NCI-H2171 (cell line): ENCODE results near the gene PHLDA1.
"Not testable (repeated sequence)": the region's sequence is repeated elsewhere in the genome, so short reads cannot be mapped to it uniquely, and the experiment has no call there.

ENCODE experiments used
- DNase-seq: peaks from one replicate; lab custom pipeline; 2025; lab: John Stamatoyannopoulos, UW

PHLDA1 gene

DNA sequence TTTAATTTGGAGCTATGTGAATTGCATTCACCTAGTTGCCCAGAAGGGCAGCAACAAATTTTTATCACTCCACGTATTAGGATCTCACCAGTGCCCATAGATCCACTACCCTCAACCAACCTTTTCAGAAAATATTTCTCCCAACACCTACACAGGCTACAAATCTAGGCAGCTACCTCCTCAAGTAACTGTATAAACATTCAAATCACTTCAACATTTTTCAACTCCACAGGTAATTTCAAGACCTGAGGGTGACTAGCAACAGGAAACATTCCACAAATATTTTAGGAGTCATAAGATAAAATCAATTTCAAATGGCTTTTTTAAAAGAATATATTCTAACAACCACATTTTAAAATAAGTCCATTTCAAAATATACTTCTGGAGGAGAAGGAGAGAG lies 12.9 kb downstream of the PHLDA1 start:
- DNase-seq, result no peak

DNA sequence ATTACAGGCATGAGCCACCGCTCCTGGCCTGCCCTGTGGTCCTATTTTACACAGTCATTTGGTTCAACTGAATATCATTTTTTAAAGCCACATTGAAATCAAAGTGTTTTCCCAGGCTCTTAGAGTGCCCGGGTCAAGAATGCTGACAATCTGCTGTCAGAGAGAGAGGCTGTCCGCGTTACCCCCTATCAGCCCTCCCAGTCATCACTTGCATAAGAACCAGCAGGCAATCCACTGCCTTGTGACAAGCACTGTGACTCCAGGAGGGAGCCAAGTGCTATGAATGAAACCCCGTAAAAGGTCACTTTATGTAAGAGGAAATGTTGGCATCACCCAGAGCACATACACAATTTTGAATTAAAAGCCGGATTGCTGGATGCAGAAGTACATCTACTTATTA lies 13.5 kb downstream of the PHLDA1 start:
- no peak for DNase-seq

DNA sequence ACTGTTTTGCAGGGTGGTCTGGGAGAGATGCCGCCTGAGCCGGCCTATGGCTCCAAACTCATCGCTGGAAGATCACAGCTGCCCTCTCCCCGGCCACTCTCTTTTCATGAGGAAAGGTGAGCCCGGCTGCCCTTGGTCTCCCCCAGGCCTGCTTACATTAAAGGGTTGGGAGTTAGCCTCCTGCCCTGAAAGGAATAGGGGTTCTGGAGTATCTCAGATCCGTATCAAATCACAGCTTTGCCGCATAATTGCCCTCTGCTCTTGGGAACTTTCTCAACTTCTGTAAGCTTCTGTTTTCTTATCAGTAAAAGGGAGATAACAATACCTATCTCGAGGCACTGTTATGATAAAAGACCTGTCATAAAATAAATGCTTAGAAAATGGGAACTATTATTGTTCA lies 17.6 kb downstream of the PHLDA1 start:
- DNase-seq, result no peak

DNA sequence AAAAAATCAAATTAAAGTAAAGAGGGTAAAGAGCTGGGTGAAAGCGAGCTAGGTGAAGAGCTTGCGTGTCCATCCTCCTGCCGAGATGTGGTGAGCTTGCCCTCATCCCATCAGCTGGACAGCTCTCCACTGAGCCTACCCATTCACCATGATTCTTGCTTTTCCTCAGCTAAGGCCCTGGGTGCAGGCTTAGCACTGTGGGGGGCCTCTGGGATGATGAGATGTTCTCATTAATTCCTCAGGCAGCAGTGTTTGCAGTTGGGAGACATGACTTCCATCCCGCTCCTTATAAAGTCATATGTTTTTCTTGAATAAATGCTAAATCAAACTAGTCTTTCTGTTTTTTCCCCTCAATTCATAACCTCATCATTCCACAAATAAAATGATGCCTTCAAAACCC lies 18.0 kb downstream of the PHLDA1 start:
- DNase-seq, result no peak

DNA sequence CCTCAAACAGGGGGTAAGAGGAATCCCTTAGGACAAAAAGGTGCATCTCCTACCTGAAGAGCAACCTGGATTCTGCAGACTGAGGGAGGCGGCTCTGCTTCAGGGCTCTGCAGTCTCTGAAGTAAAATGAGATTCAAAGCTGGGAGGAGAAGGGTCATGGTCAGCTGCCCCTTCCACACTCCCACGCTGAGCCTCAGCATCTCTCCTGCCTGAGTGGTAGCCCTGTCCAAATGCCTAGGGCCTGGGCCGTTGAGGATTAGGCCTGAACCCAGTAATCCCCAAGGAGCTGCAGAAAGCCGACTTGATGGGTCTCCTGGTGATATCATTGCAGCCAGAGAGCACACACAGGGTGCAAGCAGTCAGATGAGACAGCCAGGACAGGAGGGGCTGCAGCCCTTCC lies 18.9 kb downstream of the PHLDA1 start:
- no peak for DNase-seq

DNA sequence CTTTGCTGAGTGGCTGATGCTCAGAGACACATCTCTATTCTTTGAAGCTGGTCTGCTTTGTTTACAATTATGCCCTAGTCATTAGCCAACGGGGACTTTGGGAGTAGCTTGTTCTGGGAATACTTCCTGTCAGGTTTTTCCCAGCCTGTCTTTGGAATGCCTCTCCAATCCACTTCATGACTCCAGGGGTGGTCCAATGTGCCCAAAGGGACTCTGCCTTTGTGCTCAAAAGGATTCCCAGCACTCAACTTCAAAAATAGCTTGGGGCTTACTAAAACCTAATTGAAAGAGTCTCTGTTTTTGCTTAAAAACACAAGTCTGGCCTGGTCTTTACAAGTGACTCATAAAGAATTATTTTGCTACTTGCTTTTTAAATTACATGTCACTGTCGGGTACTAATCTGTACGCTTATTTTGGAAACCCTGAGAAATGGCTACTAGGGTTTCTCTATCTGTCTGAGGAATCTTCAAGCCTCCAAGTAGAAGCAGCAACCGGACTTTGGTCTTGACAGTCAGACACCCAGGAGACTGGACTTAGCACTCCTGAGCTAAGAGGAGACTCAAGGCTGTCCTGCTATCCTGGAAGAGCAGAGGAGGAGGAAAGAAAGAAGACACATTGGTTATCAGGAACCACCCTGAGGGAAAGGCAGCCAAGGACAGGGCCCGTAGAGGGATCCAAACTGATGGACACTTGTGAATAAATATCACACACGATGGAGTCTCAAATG lies 20.7 kb downstream of the PHLDA1 start:
- DNase-seq, result no peak

DNA sequence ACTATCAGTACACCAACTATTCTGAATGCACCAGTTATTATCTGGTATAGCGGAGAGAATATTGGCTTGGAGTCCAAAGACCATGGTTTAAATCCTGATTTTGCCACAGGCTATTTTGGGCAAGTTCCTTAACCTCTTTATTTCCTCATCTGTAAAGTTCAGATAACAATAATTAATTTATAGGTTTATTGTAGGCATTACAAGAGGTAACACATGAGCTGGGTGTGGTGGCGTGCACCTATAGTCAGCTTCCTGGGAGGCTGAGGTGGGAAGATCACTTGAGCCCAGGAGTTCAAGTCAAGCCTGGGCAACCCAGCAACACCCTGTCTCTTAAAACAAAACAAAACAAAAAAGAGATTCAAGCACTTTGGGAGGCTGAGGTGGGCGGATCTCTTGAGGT lies 23.1 kb downstream of the PHLDA1 start:
- no peak for DNase-seq

DNA sequence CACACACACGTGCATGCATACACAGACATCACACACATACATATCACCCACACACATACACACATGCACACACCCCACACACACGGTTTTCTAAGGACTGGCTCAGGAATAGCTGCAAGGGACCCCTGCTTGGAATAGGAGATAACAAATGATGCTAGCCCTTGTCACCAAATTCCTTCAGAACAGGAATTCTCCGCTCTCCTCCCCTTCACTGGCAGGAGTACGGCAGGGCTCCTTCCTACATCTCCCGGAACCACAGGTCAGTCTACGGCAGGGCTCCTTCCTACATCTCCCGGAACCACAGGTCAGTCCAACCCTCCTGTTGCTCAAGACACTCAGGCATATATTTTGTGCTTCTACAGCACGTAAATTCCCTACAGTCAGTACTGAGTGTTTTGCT lies 23.9 kb downstream of the PHLDA1 start:
- DNase-seq, result no peak

DNA sequence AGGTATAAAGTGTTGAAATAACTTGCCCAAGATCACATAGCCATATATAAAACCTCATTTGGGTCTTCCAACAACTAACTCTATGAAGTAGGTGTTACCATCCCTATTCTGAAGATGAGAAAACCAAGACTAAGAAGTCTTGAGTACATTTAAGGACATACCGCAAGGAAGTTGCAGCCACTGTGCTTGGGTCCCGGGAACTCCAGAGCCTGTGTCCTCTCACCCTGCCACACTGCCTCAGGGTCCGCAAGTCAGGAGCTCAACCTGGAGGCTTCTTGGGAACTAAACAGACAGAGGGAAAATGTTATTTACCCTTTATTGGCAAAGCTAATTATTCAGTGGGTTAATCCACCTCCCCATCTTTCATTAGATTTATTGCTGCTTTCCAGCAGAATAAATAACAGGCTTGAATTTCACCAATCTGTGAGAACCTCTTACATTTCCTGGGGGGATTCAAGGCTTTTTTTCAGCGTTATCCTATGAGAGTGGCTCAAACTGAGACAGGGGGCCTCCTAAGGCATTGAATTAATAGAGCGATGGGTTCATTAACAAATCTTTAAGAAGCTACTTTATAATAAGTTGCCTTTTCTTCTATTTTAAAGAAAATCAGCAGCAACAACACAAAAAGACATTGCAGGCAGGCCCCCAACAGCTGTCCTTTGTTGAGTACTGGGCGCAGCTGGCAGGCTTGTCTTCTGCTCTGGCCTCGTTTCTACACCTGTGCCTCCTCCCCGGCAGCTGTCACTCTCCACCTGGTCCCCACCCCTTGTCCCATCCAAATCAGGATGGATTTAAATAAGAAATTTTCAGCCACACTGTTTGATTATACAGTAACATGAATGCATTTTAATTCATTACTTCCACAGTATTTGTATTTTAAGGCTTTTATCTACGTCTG lies 25.3 kb downstream of the PHLDA1 start:
- peak; percentile 90 for DNase-seq

DNA sequence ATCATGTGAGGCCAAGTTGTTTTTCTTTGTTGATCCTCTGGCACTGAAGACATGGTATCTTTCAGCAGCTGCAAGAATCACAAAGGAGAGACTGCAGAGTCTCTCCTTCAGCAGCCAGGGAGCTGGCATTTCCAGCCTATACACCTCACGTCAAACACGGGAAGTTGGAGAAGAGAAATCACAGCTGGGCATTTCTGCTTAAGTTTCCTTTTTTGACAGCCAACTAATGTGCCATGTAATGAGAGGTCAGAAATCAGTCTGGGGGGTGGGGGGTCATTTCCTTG lies 28.3 kb downstream of the PHLDA1 start:
- peak; percentile 21 for DNase-seq

DNA sequence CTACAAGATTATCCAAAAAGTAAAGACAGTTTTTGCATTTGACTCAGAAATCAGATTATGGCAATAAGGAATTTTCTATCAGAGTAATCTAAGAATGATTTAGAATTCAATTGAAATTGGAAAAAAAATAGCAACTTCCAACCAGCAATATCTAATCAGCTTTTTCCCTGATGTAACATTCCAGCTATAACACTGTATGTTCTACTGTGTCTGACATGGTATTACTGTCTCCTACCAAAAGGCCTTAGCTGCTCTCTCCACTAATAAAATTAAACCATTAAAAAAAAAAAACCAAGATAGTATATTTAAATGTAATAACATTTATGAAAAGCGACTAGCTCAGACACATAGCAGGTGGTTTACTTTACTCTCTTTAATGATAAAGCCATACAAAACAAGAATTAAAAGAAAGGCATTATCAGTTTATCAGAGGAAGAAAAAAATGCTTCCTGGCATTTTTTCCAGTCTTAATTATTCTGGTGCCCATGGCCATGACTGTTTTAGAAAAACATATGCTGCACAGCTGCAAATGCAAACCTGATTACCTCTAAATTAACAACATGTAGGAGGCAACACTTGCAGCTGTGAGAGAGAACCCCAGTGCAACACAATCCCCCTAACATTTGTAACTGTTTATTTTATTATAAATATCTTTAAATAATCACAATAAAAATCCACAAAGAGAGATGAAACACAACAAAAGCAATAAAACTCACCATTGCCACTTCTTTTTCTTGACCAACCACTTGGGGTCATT lies 28.8 kb downstream of the PHLDA1 start:
- peak; percentile 47 for DNase-seq

DNA sequence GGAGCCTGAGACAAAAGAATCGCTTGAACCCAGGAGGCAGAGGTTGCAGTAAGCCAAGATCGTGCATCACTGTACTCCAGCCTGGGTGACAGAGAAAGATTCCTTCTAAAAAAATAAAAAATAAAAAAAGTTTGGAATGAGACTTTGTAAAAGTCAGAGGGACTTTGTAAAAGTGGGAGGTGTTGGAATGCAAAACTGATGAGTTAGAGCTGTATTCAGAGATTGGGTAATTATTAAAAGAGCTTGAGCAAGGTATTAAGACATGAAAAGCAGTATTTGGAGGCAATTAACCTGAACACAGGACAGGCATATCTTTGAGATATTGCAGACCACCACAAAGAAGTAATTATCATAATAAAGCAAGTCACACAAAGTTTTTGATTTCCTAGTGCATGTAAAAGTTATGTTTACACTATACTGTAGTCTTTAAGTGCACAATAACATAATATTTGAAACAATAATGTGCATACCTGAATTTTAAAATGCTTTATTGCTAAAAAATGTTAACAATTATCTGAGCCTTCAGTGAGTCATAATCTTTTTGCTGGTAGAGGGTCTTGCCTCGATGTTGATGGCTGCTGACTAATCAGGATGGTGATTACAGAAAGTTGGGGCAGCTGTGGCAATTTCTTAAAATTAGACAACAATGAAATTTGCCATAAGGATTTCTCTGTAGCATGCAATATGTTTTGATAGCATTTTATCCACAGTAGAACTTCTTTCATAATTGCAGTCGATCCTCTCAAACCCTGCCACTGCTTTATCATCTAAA lies 33.1 kb downstream of the PHLDA1 start:
- DNase-seq, result no peak

DNA sequence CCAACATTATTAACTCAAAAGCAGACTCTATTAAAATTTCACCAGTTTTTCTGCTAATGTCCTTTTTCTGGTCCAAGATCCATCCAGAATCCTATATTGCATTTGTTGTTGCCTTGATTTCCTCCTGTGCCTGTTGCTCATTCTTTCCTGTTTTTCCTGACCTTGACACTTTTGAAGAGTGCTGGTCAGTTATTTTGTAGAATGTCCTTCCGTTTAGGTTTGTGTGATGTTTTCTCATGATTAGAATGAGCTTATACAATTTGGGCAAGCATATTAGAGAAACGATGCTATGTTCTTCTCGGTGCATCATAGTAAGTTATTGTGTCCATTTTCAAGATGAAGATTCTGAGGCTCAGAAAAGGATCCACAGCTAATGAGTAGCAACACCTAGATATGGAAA lies 33.9 kb downstream of the PHLDA1 start:
- no peak for DNase-seq

DNA sequence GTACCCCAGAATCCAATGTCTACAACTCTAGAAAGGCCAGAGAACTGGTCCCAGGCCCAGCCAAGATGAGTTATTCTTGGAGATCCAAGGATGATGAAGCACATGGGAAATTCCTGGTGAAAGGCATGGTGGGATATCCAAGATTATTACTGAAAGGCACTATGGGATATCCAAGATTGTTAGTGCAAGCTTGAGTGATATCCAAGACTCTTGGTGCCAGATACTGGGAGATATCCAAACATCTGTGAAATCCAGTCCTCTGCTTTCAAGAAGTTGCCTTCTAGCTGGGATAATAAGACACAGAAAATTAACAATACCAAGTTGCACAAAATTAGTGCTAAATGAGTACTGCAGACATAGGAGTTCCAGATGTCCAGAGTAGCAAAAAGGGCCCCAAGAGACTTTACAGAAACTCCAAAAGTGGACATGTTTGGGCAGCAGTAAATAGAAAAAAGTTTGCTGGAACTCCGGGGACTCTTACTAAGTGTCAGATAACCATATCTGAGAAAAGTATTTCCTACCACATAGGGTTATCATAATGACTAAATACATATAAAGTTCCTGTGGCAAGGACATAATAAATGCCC lies 34.6 kb downstream of the PHLDA1 start:
- no peak for DNase-seq

DNA sequence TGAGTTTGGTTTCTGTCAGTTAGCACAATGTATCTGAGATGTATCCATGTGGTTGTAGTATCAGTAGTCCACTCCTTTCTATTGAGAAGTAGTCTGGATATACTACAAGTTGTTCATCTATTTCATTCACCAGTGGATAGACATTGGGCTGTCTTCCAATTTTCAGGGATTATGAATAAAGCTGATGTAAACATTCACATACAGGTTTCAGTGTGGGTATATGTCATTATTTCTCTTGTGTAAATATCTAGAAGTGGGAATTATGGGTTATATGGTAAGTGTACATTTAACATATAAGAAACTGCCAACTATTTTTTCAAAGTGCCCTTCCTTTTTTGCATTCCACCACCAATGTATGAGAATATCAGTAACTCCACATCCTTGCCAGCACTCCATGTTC lies 35.9 kb downstream of the PHLDA1 start:
- no peak for DNase-seq

DNA sequence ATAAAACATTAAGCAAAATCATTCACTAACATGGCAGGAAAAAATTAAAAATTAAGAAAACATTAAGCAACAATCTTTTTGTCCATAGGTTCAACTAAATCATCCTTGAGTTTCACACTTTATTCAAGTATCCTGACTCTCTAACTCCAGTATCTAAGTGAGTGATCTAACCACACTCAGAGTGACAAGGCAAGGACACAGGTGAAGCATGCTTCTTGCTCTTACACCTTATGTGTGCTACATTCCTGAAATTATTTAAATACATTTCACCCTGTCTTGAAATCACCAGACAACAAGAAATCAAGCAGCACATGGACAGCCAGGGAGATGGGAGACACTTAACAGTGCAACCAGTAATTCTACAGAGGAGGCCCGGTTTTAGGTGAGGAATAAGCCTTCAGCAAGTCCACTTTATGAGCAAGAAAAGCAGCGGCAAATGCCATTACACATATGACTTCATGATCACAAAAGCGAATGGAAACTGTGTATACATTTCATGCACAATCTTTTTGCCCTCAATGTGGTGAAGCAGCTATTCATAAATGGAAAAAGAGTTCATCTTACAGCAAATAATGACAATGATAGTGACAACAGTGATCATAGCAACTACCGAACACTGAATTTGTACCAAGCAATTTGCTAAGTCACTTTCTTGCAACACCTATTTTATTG lies 37.4 kb downstream of the PHLDA1 start:
- DNase-seq, result no peak

DNA sequence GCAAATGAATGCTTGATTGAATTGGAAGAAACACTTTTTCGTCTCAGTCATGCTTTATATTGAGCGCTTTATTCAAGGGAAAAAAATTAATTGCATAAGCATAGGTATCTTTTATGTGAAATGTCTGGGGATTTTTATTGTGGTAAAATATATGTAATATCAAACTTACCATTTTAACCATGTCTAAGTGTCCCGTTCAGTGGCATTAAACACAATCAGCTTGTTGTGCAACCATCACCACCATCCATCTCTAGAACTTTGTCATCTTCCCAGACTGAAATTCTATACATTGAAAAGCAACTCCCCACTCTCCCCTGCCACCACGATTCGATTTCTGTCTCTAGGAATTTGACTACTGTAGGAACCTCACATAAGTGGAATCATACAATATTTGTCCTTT lies 39.8 kb downstream of the PHLDA1 start:
- no peak for DNase-seq

DNA sequence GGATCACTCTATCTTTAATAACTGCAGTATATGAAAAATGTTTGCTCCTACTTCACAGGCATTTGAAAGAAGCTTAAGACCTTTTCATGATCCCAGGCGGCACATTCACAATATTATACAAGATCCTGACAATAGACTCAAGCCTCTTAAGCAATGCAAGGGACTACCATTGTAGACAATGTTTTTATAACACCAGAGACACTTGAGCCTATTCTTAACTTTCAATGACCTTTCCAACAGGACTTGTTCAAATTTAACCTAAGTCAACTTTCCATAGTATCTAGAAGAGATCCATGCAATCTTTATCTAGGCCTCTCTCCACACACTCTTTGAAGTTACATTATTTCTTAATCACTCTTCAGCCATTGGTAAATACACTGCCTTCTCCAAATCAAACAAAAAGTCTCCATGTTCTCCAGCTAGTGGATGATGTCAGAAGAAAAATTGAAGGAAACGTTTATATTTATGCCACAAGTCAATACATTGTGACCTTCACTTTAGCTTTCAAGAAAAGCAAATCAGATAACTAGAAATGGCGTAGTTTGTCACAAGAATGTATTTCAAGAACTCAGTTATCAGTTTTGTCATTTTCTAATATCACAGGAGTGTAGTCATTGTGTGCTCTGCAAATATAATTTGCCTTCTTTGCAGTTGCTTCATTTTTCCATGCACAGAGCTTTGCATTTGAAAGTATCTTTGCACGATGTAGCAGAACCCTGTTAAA lies 41.2 kb downstream of the PHLDA1 start:
- no peak for DNase-seq

DNA sequence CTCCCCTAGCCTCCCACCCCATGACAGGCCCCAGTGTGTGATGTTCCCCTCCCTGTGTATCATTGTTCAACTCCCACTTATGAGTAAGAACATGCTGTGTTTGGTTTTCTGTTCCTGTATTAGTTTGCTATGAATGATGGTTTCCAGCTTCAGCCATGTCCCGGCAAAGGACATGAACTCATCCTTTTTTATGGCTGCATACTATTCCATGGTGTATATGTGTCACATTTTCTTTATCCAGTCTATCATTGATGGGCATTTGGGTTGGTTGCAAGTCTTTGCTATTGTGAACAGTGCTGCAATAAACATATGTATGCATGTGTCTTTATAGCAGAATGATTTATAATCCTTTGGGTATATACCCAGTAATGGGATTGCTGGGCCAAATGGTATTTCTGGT lies 43.9 kb downstream of the PHLDA1 start:
- not testable (repeated sequence) for DNase-seq

DNA sequence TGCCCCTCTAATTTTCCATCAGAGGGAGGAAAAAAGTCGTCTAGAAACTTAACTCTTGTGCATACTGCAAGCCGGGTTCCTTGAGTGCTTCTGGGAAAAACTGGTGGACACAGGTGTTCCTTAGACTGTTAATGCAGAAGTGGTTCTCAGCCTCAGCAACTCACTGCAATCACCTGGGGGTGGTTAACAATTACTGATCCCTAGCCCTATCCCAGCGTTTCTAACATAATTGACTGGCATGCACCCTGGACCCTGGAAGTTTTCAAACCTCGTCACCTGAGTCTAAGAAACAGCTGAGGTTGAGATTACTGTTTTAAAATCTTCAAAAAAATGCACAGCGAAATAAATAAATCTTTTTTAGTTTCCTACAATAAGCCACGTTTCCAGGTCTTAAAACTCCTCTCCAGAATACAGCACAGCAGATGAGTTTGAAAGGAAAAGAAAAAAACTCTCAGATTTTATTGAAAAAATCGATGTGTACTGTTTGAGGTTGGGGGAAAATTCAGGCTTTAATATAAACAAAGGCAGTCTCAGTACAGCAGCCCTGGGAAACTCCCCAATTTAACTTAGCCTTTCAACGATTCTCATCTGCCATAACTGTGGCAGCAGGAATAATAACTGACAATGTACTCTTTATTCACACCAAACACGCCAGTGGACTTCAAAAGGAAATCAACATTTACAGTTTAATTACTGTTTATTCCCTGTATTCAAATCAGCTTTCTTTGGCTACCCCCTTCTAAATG lies 45.4 kb downstream of the PHLDA1 start:
- DNase-seq, result no peak
